ENCODE measurements around the gene SOSTDC1.

SOSTDC1 gene

DNA sequence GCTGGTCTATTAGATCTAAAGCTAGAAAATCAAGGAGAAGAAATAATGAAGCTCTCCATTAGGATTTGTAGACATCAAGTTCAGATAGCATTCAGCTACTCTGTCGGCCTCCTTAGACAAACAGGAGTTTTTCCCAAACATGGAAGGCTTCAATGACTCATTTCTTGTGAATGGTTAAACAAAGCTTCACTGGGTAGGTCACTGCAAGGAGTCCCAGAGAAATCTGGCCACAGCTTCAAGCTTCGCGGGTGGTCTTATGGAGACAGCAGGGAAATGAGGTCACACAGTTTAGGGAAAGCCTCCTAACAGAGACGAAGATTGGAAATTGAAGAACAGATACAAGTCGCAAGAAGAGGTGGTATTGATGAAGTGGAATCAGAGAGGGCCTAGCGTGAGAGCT, 38.5 kb upstream of the SOSTDC1 start:
- TF ChIP-seq POU6F1 (CRISPR knock-in tag; IDR thresholded peaks at IDR 0.05; ENCODE audit: borderline replicate concordance, low read depth) (no peak), CSDC2 (CRISPR knock-in tag; IDR thresholded peaks at IDR 0.05) (no peak), SNAI2 (CRISPR knock-in tag; IDR thresholded peaks at IDR 0.05) (no peak), ZC3H10 (CRISPR knock-in tag; IDR thresholded peaks at IDR 0.05) (no peak), TSHZ2 (CRISPR knock-in tag; IDR thresholded peaks at IDR 0.05) (no peak), ZFP30 (CRISPR knock-in tag; IDR thresholded peaks at IDR 0.05) (no peak), BACH2 (CRISPR knock-in tag; IDR thresholded peaks at IDR 0.05; ENCODE audit: borderline replicate concordance) (no peak), RARB (CRISPR knock-in tag; IDR thresholded peaks at IDR 0.05) (no peak), ZNF565 (CRISPR knock-in tag; conservative IDR thresholded peaks at IDR 0.05; ENCODE audit: low read depth) (no peak), ZNF8 (CRISPR knock-in tag; IDR thresholded peaks at IDR 0.05) (no peak), GLIS3 (CRISPR knock-in tag; IDR thresholded peaks at IDR 0.05) (no peak), PPARA (CRISPR knock-in tag; IDR thresholded peaks at IDR 0.05; ENCODE audit: borderline replicate concordance) (no peak), TCF4 (CRISPR knock-in tag; IDR thresholded peaks at IDR 0.05; ENCODE audit: borderline replicate concordance) (no peak)
- no peak for ATAC-seq

DNA sequence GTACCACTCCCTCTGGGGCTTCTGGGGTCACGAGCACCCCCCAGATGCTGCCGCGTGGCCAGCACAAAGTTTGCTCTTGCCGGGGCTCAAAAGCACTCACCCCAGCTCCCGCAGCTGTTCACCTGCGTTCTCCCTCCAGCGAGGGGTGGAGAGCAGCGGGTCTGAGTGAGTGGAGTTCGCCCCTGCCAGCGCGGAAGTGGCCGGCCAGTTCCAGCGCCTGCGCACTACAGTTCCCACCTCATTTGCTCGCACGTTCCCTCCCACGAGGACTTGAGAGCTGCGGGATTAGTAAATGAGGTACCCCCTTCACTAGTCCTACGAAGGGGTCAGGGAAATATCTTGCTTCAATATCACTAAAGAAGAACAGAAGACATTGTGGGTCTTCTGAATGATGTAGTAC, 36.8 kb upstream of the SOSTDC1 start:
- TF ChIP-seq ZFP30 (CRISPR knock-in tag; IDR thresholded peaks at IDR 0.05) (no peak), ARNTL (CRISPR knock-in tag; IDR thresholded peaks at IDR 0.05; ENCODE audit: borderline replicate concordance, low read depth) (no peak), PPARA (CRISPR knock-in tag; IDR thresholded peaks at IDR 0.05; ENCODE audit: borderline replicate concordance) (no peak), POU6F1 (CRISPR knock-in tag; IDR thresholded peaks at IDR 0.05; ENCODE audit: borderline replicate concordance, low read depth) (no peak), GLIS3 (CRISPR knock-in tag; IDR thresholded peaks at IDR 0.05) (no peak), ISL1 (CRISPR knock-in tag; IDR thresholded peaks at IDR 0.05) (no peak), TCF4 (CRISPR knock-in tag; IDR thresholded peaks at IDR 0.05; ENCODE audit: borderline replicate concordance) (no peak), BACH2 (CRISPR knock-in tag; IDR thresholded peaks at IDR 0.05; ENCODE audit: borderline replicate concordance) (no peak), TSHZ2 (CRISPR knock-in tag; IDR thresholded peaks at IDR 0.05) (no peak), ESRRG (CRISPR knock-in tag; IDR thresholded peaks at IDR 0.05) (no peak), SNAI2 (CRISPR knock-in tag; IDR thresholded peaks at IDR 0.05) (no peak), ZFP3 (CRISPR knock-in tag; IDR thresholded peaks at IDR 0.05) (no peak), CREB5 (CRISPR knock-in tag; IDR thresholded peaks at IDR 0.05; ENCODE audit: low read depth) (no peak), ZNF565 (CRISPR knock-in tag; conservative IDR thresholded peaks at IDR 0.05; ENCODE audit: low read depth) (no peak), ZNF70 (CRISPR knock-in tag; IDR thresholded peaks at IDR 0.05) (no peak), ZNF8 (CRISPR knock-in tag; IDR thresholded peaks at IDR 0.05) (no peak), RARB (CRISPR knock-in tag; IDR thresholded peaks at IDR 0.05) (no peak), ZC3H10 (CRISPR knock-in tag; IDR thresholded peaks at IDR 0.05) (no peak)
- TF ChIP-seq, protein P1, sequence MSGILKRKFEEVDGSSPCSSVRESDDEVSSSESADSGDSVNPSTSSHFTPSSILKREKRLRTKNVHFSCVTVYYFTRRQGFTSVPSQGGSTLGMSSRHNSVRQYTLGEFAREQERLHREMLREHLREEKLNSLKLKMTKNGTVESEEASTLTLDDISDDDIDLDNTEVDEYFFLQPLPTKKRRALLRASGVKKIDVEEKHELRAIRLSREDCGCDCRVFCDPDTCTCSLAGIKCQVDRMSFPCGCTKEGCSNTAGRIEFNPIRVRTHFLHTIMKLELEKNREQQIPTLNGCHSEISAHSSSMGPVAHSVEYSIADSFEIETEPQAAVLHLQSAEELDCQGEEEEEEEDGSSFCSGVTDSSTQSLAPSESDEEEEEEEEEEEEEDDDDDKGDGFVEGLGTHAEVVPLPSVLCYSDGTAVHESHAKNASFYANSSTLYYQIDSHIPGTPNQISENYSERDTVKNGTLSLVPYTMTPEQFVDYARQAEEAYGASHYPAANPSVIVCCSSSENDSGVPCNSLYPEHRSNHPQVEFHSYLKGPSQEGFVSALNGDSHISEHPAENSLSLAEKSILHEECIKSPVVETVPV (CRISPR knock-in tag; IDR thresholded peaks at IDR 0.05), result no peak
- TF ChIP-seq, protein P2, sequence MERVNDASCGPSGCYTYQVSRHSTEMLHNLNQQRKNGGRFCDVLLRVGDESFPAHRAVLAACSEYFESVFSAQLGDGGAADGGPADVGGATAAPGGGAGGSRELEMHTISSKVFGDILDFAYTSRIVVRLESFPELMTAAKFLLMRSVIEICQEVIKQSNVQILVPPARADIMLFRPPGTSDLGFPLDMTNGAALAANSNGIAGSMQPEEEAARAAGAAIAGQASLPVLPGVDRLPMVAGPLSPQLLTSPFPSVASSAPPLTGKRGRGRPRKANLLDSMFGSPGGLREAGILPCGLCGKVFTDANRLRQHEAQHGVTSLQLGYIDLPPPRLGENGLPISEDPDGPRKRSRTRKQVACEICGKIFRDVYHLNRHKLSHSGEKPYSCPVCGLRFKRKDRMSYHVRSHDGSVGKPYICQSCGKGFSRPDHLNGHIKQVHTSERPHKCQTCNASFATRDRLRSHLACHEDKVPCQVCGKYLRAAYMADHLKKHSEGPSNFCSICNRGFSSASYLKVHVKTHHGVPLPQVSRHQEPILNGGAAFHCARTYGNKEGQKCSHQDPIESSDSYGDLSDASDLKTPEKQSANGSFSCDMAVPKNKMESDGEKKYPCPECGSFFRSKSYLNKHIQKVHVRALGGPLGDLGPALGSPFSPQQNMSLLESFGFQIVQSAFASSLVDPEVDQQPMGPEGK (CRISPR knock-in tag; IDR thresholded peaks at IDR 0.05; ENCODE audit: borderline replicate concordance), result no peak
- peak; percentile 32; the same call in 1 of the 3 replicates for ATAC-seq
